Gastroesophageal sphincter (tissue), 2 donors: ENCODE measurements around the gene PPP1R3D.

Experiments used
- EP300 ChIP-seq: sonication (generic); formaldehyde crosslinking; IDR thresholded peaks from one replicate; pipeline ENCODE4 v1.6.1; 2017; ENCODE audit warnings: antibody characterized with exemption, mild to moderate bottlenecking
- POLR2A ChIP-seq, 2 donors: fragments of 450-650 bp; IDR thresholded peaks; one replicate each; pipeline ENCODE4 v1.6.1; 2017; ENCODE audit warnings: antibody characterized with exemption in 2 of 2, mild to moderate bottlenecking in 2 of 2, moderate library complexity in 1 of 2

DNA sequence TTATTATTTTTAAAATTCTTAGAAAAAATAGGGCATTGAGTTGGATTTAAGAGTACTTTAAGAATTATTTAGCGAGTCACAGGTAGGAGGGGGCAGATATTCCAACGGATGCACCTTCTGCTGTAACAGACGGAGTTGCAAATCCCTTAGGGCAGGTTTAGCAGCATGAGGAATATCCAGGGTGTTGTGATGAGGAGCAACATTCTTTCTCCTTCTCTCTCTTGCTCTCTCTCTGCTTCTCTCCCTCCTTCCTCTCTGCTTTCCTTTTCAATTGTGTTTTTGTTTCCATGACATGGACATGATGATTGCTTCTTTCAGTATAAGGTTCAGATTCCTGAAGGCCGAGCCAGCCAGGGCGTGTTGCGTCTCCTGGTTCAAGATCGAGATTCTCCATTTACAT is 47.0 kb upstream of the PPP1R3D start:
- TF ChIP-seq EP300 (no peak), POLR2A (IDR thresholded peaks at IDR 0.05) (no peak)
